Liver (tissue), 9 donors: Measurements from ENCODE around the gene CRBN. TPM values are rescaled to one million over a fixed set of nuclear protein-coding genes. Genes with fewer than 3 reads are reported as not detected.

ENCODE experiments used
- DNase-seq: peaks from one replicate; pipeline ENCODE4 v3.0.0-alpha.2; 2017; ENCODE audit warnings: low spot score
- H3K27ac ChIP-seq, 2 donors: one replicate each; pipeline ENCODE4 v1.7.0; 2013; ENCODE audit warnings: inconsistent platforms in 2 of 2, low read length in 2 of 2, control low read depth in 1 of 2, low read depth in 1 of 2, mild to moderate bottlenecking in 1 of 2
- H3K27me3 ChIP-seq, 4 donors: one replicate each; pipeline versions ENCODE4 v1.6.1 to v1.7.0; 2013; ENCODE audit warnings: low read length in 3 of 4, inconsistent platforms in 1 of 4, mild to moderate bottlenecking in 1 of 4, moderate library complexity in 1 of 4; ENCODE audit not compliant: control insufficient read depth in 4 of 4, insufficient read depth in 4 of 4
- H3K36me3 ChIP-seq, 4 donors: one replicate each; pipeline versions ENCODE4 v1.6.1 to v1.7.0; 2013; ENCODE audit warnings: low read length in 3 of 4, mild to moderate bottlenecking in 3 of 4, low read depth in 1 of 4, moderate library complexity in 1 of 4; ENCODE audit not compliant: control insufficient read depth in 4 of 4, insufficient read depth in 3 of 4
- H3K4me1 ChIP-seq, 4 donors: one replicate each; pipeline versions ENCODE4 v1.6.1 to v1.7.0; 2013; ENCODE audit warnings: low read length in 3 of 4, mild to moderate bottlenecking in 3 of 4, moderate library complexity in 1 of 4; ENCODE audit not compliant: control insufficient read depth in 4 of 4, insufficient read depth in 4 of 4
- H3K4me3 ChIP-seq, 3 donors: one replicate each; pipeline versions ENCODE4 v1.6.1 to v1.7.0; 2013; ENCODE audit warnings: low read length in 3 of 3, control low read depth in 1 of 3, low read depth in 1 of 3, mild to moderate bottlenecking in 1 of 3
- H3K9ac ChIP-seq, 2 donors: one replicate each; pipeline ENCODE4 v1.7.0; 2013; ENCODE audit warnings: low read length in 2 of 2, mild to moderate bottlenecking in 2 of 2, moderate library complexity in 2 of 2, control low read depth in 1 of 2, low read depth in 1 of 2
- H3K9me3 ChIP-seq, 4 donors: one replicate each; pipeline versions ENCODE4 v1.6.1 to v1.7.0; 2013; ENCODE audit warnings: low read length in 3 of 4; ENCODE audit not compliant: control insufficient read depth in 4 of 4
- FOXA2 ChIP-seq: IDR thresholded peaks from 2 replicates; pipeline ENCODE4 v1.6.1; 2016; ENCODE audit warnings: antibody characterized with exemption
- GABPA ChIP-seq, 2 donors: IDR thresholded peaks in 1 of 2; conservative IDR thresholded peaks in 1 of 2; 2 replicates each; pipeline ENCODE4 v1.6.1; 2016; ENCODE audit warnings: antibody characterized with exemption in 2 of 2, mild to moderate bottlenecking in 1 of 2, moderate library complexity in 1 of 2
- HNF4G ChIP-seq: IDR thresholded peaks from 2 replicates; pipeline ENCODE4 v1.6.1; 2016; ENCODE audit warnings: antibody characterized with exemption
- JUND ChIP-seq, 2 donors: IDR thresholded peaks; 2 replicates each; pipeline ENCODE4 v1.6.1; 2016; ENCODE audit warnings: antibody characterized with exemption in 2 of 2
- NR2F2 ChIP-seq: IDR thresholded peaks from 2 replicates; pipeline ENCODE4 v1.6.1; 2016; ENCODE audit warnings: antibody characterized with exemption
- RXRA ChIP-seq, 2 donors: IDR thresholded peaks; 2 replicates each; pipeline ENCODE4 v1.6.1; 2017 to 2018; ENCODE audit warnings: antibody characterized with exemption in 2 of 2, mild to moderate bottlenecking in 1 of 2
- SP1 ChIP-seq: IDR thresholded peaks from 2 replicates; pipeline ENCODE4 v1.6.1; 2018; ENCODE audit warnings: antibody characterized with exemption, mild to moderate bottlenecking
- TAF1 ChIP-seq: conservative IDR thresholded peaks from 2 replicates; pipeline ENCODE4 v1.6.1; 2016; ENCODE audit warnings: antibody characterized with exemption, mild to moderate bottlenecking
- YY1 ChIP-seq: IDR thresholded peaks from 2 replicates; pipeline ENCODE4 v1.6.1; 2016; ENCODE audit warnings: antibody characterized with exemption, mild to moderate bottlenecking
- WGBS: extraction: QIAGEN DNeasy Blood & Tissue Kit; methylation state at CpG from one replicate; pipeline ENCODE4 v1.1.7; 2013; 5-methylcytosine and 5-hydroxymethylcytosine counted together
- polyA plus RNA-seq, 2 donors: library from polyadenylated mRNA; stranded (reverse) in 1 of 2; unstranded in 1 of 2; fragments of 200-250 nt in 1 of 2; fragments of >200 nt in 1 of 2; fragmentation: Nextera tagmentation in 1 of 2; extraction: Ambion mirVana in 1 of 2; gene quantifications; one replicate each; pipeline versions ENCODE4 v1.2.1 to v1.2.3, GENCODE V29; 2013 to 2015
- total RNA-seq, 2 donors: library from RNA; depleted of rRNA; stranded (reverse); fragments of >200 nt; gene quantifications; one replicate each; pipeline ENCODE4 v1.2.3, GENCODE V29; 2014
- TF ChIP-seq, protein P1 (sequence below): IDR thresholded peaks from 2 replicates; pipeline ENCODE4 v1.6.1; 2016; ENCODE audit warnings: antibody characterized with exemption
- TF ChIP-seq, protein P2 (sequence below): IDR thresholded peaks from 2 replicates; pipeline ENCODE4 v1.6.1; 2016; ENCODE audit warnings: antibody characterized with exemption, mild to moderate bottlenecking
- TF ChIP-seq, protein P3 (sequence below): IDR thresholded peaks from 2 replicates; pipeline ENCODE4 v1.6.1; 2016; ENCODE audit warnings: antibody characterized with exemption
- TF ChIP-seq, protein P4 (sequence below): IDR thresholded peaks from 2 replicates; pipeline ENCODE4 v1.6.1; 2016; ENCODE audit warnings: antibody characterized with exemption
- TF ChIP-seq, protein P5 (sequence below): fragments of 150-350 bp; IDR thresholded peaks from 2 replicates; pipeline ENCODE4 v1.5.1; 2017; ENCODE audit warnings: improper control_type of control experiment, low read depth, low read length; ENCODE audit not compliant: missing input control
- donor health status: healthy.
- donor health status: healthy.
- donor health status: healthy.
- donor health status: healthy.
- donor health status: healthy.

The CRBN gene
- total and polyA plus RNA-seq, 4 donors: 14.0 to 57.6 (median 29.4) TPM

DNA sequence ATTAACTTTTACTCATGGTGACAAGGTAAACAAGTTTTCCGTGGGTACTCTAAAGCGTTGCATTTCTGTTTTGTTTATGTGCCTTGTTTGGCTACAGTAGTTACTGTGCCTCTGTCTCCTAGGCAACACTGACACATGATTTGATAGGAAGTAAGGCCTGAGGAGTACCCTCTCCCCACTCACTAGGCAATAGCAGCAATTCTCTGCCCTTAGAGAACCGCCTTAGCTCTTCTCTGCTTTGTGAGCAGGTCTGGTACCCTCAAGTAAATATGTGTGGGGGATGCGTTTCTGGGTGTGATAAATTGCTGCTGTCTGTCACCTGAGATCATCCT, 69.2 kb downstream of the CRBN start, which contains the start of gene IL5RA:
TSS of gene IL5RA (minus strand) at position 76 of the 332 bp plus-strand sequence. CDS start 5,390 bp downstream, outside the sequence.
- Histone ChIP-seq H3K9ac (peak within 1 kb of the TSS in 1 of 2 donors; percentile 12), H3K4me3 (no peak within 1 kb of the TSS), H3K36me3 (no peaks in the 10 kb centered on the region), H3K27ac (no peak within 1 kb of the TSS), H3K27me3 (peaks cover 0 to 7% (median 0%) of the 10 kb centered on the region in 4 donors), H3K4me1 (no peaks in the 10 kb centered on the region), H3K9me3 (no peaks in the 10 kb centered on the region)
- TF ChIP-seq, protein P1, sequence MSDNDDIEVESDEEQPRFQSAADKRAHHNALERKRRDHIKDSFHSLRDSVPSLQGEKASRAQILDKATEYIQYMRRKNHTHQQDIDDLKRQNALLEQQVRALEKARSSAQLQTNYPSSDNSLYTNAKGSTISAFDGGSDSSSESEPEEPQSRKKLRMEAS: no peak
- TF ChIP-seq HNF4G (no peak), NR2F2 (no peak), FOXA2 (no peak), JUND (IDR thresholded peaks at IDR 0.05) (no peak), RXRA (IDR thresholded peaks at IDR 0.05) (no peak), GABPA (IDR thresholded peaks at IDR 0.05 in 1 of 2, conservative IDR thresholded peaks at IDR 0.05 in 1 of 2) (no peak), TAF1 (no peak), YY1 (no peak)
- TF ChIP-seq, protein P2, sequence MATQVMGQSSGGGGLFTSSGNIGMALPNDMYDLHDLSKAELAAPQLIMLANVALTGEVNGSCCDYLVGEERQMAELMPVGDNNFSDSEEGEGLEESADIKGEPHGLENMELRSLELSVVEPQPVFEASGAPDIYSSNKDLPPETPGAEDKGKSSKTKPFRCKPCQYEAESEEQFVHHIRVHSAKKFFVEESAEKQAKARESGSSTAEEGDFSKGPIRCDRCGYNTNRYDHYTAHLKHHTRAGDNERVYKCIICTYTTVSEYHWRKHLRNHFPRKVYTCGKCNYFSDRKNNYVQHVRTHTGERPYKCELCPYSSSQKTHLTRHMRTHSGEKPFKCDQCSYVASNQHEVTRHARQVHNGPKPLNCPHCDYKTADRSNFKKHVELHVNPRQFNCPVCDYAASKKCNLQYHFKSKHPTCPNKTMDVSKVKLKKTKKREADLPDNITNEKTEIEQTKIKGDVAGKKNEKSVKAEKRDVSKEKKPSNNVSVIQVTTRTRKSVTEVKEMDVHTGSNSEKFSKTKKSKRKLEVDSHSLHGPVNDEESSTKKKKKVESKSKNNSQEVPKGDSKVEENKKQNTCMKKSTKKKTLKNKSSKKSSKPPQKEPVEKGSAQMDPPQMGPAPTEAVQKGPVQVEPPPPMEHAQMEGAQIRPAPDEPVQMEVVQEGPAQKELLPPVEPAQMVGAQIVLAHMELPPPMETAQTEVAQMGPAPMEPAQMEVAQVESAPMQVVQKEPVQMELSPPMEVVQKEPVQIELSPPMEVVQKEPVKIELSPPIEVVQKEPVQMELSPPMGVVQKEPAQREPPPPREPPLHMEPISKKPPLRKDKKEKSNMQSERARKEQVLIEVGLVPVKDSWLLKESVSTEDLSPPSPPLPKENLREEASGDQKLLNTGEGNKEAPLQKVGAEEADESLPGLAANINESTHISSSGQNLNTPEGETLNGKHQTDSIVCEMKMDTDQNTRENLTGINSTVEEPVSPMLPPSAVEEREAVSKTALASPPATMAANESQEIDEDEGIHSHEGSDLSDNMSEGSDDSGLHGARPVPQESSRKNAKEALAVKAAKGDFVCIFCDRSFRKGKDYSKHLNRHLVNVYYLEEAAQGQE: no peak
- TF ChIP-seq, protein P3, sequence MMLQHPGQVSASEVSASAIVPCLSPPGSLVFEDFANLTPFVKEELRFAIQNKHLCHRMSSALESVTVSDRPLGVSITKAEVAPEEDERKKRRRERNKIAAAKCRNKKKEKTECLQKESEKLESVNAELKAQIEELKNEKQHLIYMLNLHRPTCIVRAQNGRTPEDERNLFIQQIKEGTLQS: no peak
- TF ChIP-seq, protein P4, sequence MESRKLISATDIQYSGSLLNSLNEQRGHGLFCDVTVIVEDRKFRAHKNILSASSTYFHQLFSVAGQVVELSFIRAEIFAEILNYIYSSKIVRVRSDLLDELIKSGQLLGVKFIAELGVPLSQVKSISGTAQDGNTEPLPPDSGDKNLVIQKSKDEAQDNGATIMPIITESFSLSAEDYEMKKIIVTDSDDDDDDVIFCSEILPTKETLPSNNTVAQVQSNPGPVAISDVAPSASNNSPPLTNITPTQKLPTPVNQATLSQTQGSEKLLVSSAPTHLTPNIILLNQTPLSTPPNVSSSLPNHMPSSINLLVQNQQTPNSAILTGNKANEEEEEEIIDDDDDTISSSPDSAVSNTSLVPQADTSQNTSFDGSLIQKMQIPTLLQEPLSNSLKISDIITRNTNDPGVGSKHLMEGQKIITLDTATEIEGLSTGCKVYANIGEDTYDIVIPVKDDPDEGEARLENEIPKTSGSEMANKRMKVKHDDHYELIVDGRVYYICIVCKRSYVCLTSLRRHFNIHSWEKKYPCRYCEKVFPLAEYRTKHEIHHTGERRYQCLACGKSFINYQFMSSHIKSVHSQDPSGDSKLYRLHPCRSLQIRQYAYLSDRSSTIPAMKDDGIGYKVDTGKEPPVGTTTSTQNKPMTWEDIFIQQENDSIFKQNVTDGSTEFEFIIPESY: no peak
- TF ChIP-seq, protein P5, sequence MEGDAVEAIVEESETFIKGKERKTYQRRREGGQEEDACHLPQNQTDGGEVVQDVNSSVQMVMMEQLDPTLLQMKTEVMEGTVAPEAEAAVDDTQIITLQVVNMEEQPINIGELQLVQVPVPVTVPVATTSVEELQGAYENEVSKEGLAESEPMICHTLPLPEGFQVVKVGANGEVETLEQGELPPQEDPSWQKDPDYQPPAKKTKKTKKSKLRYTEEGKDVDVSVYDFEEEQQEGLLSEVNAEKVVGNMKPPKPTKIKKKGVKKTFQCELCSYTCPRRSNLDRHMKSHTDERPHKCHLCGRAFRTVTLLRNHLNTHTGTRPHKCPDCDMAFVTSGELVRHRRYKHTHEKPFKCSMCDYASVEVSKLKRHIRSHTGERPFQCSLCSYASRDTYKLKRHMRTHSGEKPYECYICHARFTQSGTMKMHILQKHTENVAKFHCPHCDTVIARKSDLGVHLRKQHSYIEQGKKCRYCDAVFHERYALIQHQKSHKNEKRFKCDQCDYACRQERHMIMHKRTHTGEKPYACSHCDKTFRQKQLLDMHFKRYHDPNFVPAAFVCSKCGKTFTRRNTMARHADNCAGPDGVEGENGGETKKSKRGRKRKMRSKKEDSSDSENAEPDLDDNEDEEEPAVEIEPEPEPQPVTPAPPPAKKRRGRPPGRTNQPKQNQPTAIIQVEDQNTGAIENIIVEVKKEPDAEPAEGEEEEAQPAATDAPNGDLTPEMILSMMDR: no peak
- 30% methylated on average over 4 of the region's 4 CpGs for WGBS
- no peak for DNase-seq

DNA sequence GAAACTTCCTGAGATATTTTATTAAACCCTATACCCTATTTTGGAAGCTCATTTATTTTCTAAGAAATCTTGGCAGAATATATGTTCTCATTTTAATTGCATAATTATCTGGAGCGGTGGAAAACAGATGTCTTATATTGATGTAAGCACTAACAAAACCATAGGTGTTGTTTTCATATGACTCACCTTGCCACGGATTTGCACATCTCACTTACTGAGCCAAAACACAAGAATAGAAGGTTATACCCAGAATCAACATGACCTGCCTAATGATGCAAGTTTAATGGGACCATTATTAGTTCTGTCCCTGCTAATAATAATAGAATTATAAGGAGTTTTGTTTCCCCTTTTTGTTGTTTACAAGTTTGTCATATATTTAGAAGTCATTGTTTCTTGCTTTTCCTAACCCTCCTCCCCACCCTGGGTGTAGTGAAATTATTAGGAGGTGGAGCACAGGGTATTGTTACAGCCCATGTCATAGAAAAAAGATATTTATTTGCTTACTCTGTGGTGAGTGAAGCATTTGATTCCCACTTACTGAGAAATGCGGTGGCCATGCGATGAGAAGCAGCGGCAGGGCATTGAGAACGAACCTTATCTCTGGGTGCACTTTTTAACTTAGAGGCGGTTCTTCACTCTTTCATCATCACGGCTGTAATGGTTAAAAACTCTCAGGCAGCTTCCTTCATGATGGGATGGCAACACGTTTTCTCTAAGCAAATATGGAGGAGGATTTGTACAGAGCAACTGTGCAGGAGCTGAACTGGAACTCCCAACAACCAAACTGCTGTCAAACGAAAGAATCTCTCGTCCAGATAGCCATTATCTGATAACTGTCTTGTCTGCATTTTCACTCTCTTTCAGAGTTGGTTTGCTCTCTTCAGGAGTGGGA, 69.8 kb downstream of the CRBN start:
- no peak for DNase-seq
- Histone ChIP-seq H3K4me3 (no peak overlapping the region), H3K27me3 (peaks cover 0 to 7% (median 0%) of the 10 kb centered on the region in 4 donors), H3K36me3 (no peaks in the 10 kb centered on the region), H3K27ac (no peak overlapping the region), H3K9me3 (no peaks in the 10 kb centered on the region), H3K4me1 (no peaks in the 10 kb centered on the region), H3K9ac (peak overlapping the region in 1 of 2 donors; percentile 12)
- 26% methylated on average over 11 of the region's 11 CpGs for WGBS
- no peak for TF ChIP-seq SP1
- TF ChIP-seq, protein P1: no peak
- no peak for TF ChIP-seq HNF4G
